HG03460 (cell line): Measurements from ENCODE around the gene THEMIS.
A peak's percentile ranks its signal among the peaks of the same experiment; 100 is the strongest.
"Not testable (repeated sequence)": the region's sequence is repeated elsewhere in the genome, so short reads cannot be mapped to it uniquely, and the experiment has no call there.

ENCODE experiments used
- ATAC-seq: cut with Tn5 transposase; IDR thresholded peaks from one replicate; pipeline ENCODE4 v1.9.1; 2021; ENCODE audit not compliant: unreplicated experiment

The THEMIS gene

GRCh38 chr6:127738423-127738822, 162.4 kb downstream of the THEMIS start:
- ATAC-seq = no peak

- ATAC-seq = no peak
Measured at GRCh38 chr6:127737768-127738167, 163.1 kb downstream of the THEMIS start.

- peak; percentile 92 for ATAC-seq
Measured at GRCh38 chr6:127737009-127737486, 163.8 kb downstream of the THEMIS start.

GRCh38 chr6:127732927-127733326, 167.9 kb downstream of the THEMIS start:
- ATAC-seq = no peak

GRCh38 chr6:127727260-127727953, 173.5 kb downstream of the THEMIS start:
- ATAC-seq = no peak

- ATAC-seq = no peak
Measured at GRCh38 chr6:127725821-127726220, 175.0 kb downstream of the THEMIS start.

GRCh38 chr6:127718694-127719093, 182.2 kb downstream of the THEMIS start:
- no peak for ATAC-seq

GRCh38 chr6:127717384-127717783, 183.5 kb downstream of the THEMIS start:
- no peak for ATAC-seq

GRCh38 chr6:127716465-127716864, 184.4 kb downstream of the THEMIS start:
- no peak for ATAC-seq

GRCh38 chr6:127710668-127711067, 190.2 kb downstream of the THEMIS start:
- ATAC-seq = no peak

GRCh38 chr6:127706216-127706615, 194.6 kb downstream of the THEMIS start:
- ATAC-seq = no peak

- ATAC-seq = no peak
Measured at GRCh38 chr6:127695108-127695507, 205.8 kb downstream of the THEMIS start.

GRCh38 chr6:127691146-127691545, 209.7 kb downstream of the THEMIS start:
- ATAC-seq = no peak

GRCh38 chr6:127690588-127690987, 210.3 kb downstream of the THEMIS start:
- ATAC-seq = no peak

GRCh38 chr6:127690092-127690491, 210.8 kb downstream of the THEMIS start:
- no peak for ATAC-seq

GRCh38 chr6:127687490-127687889, 213.4 kb downstream of the THEMIS start:
- not testable (repeated sequence) for ATAC-seq

- ATAC-seq = no peak
Measured at GRCh38 chr6:127686084-127686483, 214.8 kb downstream of the THEMIS start.

- no peak for ATAC-seq
Measured at GRCh38 chr6:127684501-127684900, 216.4 kb downstream of the THEMIS start.
